Measurements from ENCODE around the gene SH2D1A.
"Not testable (repeated sequence)": the region's sequence is repeated elsewhere in the genome, so short reads cannot be mapped to it uniquely, and the experiment has no call there.

SH2D1A gene

GRCh38 chrX:124392794-124393193 is 46.4 kb downstream of the SH2D1A start:
- Histone ChIP-seq H3K36me3 (ENCODE audit: control insufficient read depth, insufficient read depth, low read length) (no peaks in the 10 kb centered on the region), H3K27me3 (ENCODE audit: control insufficient read depth, insufficient read depth, low read length, poor library complexity, severe bottlenecking) (no peaks in the 10 kb centered on the region), H3K4me1 (ENCODE audit: control insufficient read depth, insufficient read depth, low read length) (peaks cover 4% of the 10 kb centered on the region), H3K9me3 (ENCODE audit: control insufficient read depth, low read length) (no peaks in the 10 kb centered on the region), H3K27ac (ENCODE audit: insufficient read depth, low read depth, low read length, poor library complexity, severe bottlenecking) (no peak overlapping the region), H3K4me3 (ENCODE audit: insufficient read depth, low read depth, low read length) (no peak overlapping the region)
- WGBS, 2 experiments, result 92 to 100% methylated on average over 2 to 3 of the region's 3 CpGs

GRCh38 chrX:124393238-124393637 is 46.9 kb downstream of the SH2D1A start:
- H3K27me3 ChIP-seq (ENCODE audit: control insufficient read depth, insufficient read depth, low read length, poor library complexity, severe bottlenecking), result no peaks in the 10 kb centered on the region
- H3K27ac ChIP-seq (ENCODE audit: insufficient read depth, low read depth, low read length, poor library complexity, severe bottlenecking), result no peak overlapping the region
- 100% methylated on average over 1 of the region's 1 CpG; no CpG with 5 or more reads in 1 of the 2 experiments for WGBS, 2 experiments
- H3K4me1 ChIP-seq (ENCODE audit: control insufficient read depth, insufficient read depth, low read length), result no peaks in the 10 kb centered on the region
- H3K9me3 ChIP-seq (ENCODE audit: control insufficient read depth, low read length), result no peaks in the 10 kb centered on the region
- no peaks in the 10 kb centered on the region for H3K36me3 ChIP-seq (ENCODE audit: control insufficient read depth, insufficient read depth, low read length)
- H3K4me3 ChIP-seq (ENCODE audit: insufficient read depth, low read depth, low read length), result no peak overlapping the region

- no peak overlapping the region for H3K27ac ChIP-seq (ENCODE audit: insufficient read depth, low read depth, low read length, poor library complexity, severe bottlenecking)
- H3K36me3 ChIP-seq (ENCODE audit: control insufficient read depth, insufficient read depth, low read length), result no peaks in the 10 kb centered on the region
- H3K4me1 ChIP-seq (ENCODE audit: control insufficient read depth, insufficient read depth, low read length), result no peaks in the 10 kb centered on the region
- H3K9me3 ChIP-seq (ENCODE audit: control insufficient read depth, low read length), result no peaks in the 10 kb centered on the region
- H3K27me3 ChIP-seq (ENCODE audit: control insufficient read depth, insufficient read depth, low read length, poor library complexity, severe bottlenecking), result no peaks in the 10 kb centered on the region
- H3K4me3 ChIP-seq (ENCODE audit: insufficient read depth, low read depth, low read length), result no peak overlapping the region
- WGBS, 2 experiments, result 92 to 93% methylated on average over 1 to 2 of the region's 3 CpGs
Measured at GRCh38 chrX:124393659-124394058, 47.3 kb downstream of the SH2D1A start.

- H3K36me3 ChIP-seq (ENCODE audit: control insufficient read depth, insufficient read depth, low read length), result no peaks in the 10 kb centered on the region
- H3K9me3 ChIP-seq (ENCODE audit: control insufficient read depth, low read length), result no peaks in the 10 kb centered on the region
- no peak overlapping the region for H3K27ac ChIP-seq (ENCODE audit: insufficient read depth, low read depth, low read length, poor library complexity, severe bottlenecking)
- 89 to 100% methylated on average over 3 of the region's 3 CpGs for WGBS, 2 experiments
- H3K4me1 ChIP-seq (ENCODE audit: control insufficient read depth, insufficient read depth, low read length), result no peaks in the 10 kb centered on the region
- no peak overlapping the region for H3K4me3 ChIP-seq (ENCODE audit: insufficient read depth, low read depth, low read length)
- no peaks in the 10 kb centered on the region for H3K27me3 ChIP-seq (ENCODE audit: control insufficient read depth, insufficient read depth, low read length, poor library complexity, severe bottlenecking)
Measured at GRCh38 chrX:124395145-124395880, 49.0 kb downstream of the SH2D1A start.

- H3K36me3 ChIP-seq (ENCODE audit: control insufficient read depth, insufficient read depth, low read length), result no peaks in the 10 kb centered on the region
- no peaks in the 10 kb centered on the region for H3K27me3 ChIP-seq (ENCODE audit: control insufficient read depth, insufficient read depth, low read length, poor library complexity, severe bottlenecking)
- no peaks in the 10 kb centered on the region for H3K4me1 ChIP-seq (ENCODE audit: control insufficient read depth, insufficient read depth, low read length)
- WGBS, 2 experiments, result 89 to 94% methylated on average over 2 of the region's 2 CpGs
- no peak overlapping the region for H3K4me3 ChIP-seq (ENCODE audit: insufficient read depth, low read depth, low read length)
- no peak overlapping the region for H3K27ac ChIP-seq (ENCODE audit: insufficient read depth, low read depth, low read length, poor library complexity, severe bottlenecking)
- H3K9me3 ChIP-seq (ENCODE audit: control insufficient read depth, low read length), result no peaks in the 10 kb centered on the region
Measured at GRCh38 chrX:124401696-124402095, 55.3 kb downstream of the SH2D1A start.

GRCh38 chrX:124405868-124406267 is 59.5 kb downstream of the SH2D1A start:
- Histone ChIP-seq H3K9me3 (ENCODE audit: control insufficient read depth, low read length) (no peaks in the 10 kb centered on the region), H3K4me1 (ENCODE audit: control insufficient read depth, insufficient read depth, low read length) (no peaks in the 10 kb centered on the region), H3K27ac (ENCODE audit: insufficient read depth, low read depth, low read length, poor library complexity, severe bottlenecking) (no peak overlapping the region), H3K27me3 (ENCODE audit: control insufficient read depth, insufficient read depth, low read length, poor library complexity, severe bottlenecking) (no peaks in the 10 kb centered on the region), H3K36me3 (ENCODE audit: control insufficient read depth, insufficient read depth, low read length) (no peaks in the 10 kb centered on the region), H3K4me3 (ENCODE audit: insufficient read depth, low read depth, low read length) (no peak overlapping the region)
- WGBS, 2 experiments, result 83 to 92% methylated on average over 1 of the region's 1 CpG

GRCh38 chrX:124406294-124407014 is 60.1 kb downstream of the SH2D1A start:
- 37 to 54% methylated on average over 11 to 12 of the region's 12 CpGs for WGBS, 2 experiments
- no peak overlapping the region for H3K4me3 ChIP-seq (ENCODE audit: insufficient read depth, low read depth, low read length)

GRCh38 chrX:124407226-124407625 is 60.9 kb downstream of the SH2D1A start:
- Histone ChIP-seq H3K27ac (ENCODE audit: insufficient read depth, low read depth, low read length, poor library complexity, severe bottlenecking) (no peak overlapping the region), H3K9me3 (ENCODE audit: control insufficient read depth, low read length) (no peaks in the 10 kb centered on the region), H3K4me3 (ENCODE audit: insufficient read depth, low read depth, low read length) (no peak overlapping the region), H3K4me1 (ENCODE audit: control insufficient read depth, insufficient read depth, low read length) (no peaks in the 10 kb centered on the region), H3K27me3 (ENCODE audit: control insufficient read depth, insufficient read depth, low read length, poor library complexity, severe bottlenecking) (no peaks in the 10 kb centered on the region), H3K36me3 (ENCODE audit: control insufficient read depth, insufficient read depth, low read length) (no peaks in the 10 kb centered on the region)
- WGBS, 2 experiments, result 92% methylated on average over 1 of the region's 1 CpG; no CpG with 5 or more reads in 1 of the 2 experiments

More at GRCh38 chrX:124406294-124407014, 60.1 kb downstream of the SH2D1A start:
- H3K9me3 ChIP-seq (ENCODE audit: control insufficient read depth, low read length), result no peaks in the 10 kb centered on the region
- H3K27me3 ChIP-seq (ENCODE audit: control insufficient read depth, insufficient read depth, low read length, poor library complexity, severe bottlenecking), result no peaks in the 10 kb centered on the region
- H3K4me1 ChIP-seq (ENCODE audit: control insufficient read depth, insufficient read depth, low read length), result no peaks in the 10 kb centered on the region
- no peak overlapping the region for H3K27ac ChIP-seq (ENCODE audit: insufficient read depth, low read depth, low read length, poor library complexity, severe bottlenecking)
- H3K36me3 ChIP-seq (ENCODE audit: control insufficient read depth, insufficient read depth, low read length), result no peaks in the 10 kb centered on the region

- not testable (repeated sequence) for H3K4me3 ChIP-seq (ENCODE audit: insufficient read depth, low read depth, low read length); H3K9me3 ChIP-seq (ENCODE audit: control insufficient read depth, low read length); H3K27me3 ChIP-seq (ENCODE audit: control insufficient read depth, insufficient read depth, low read length, poor library complexity, severe bottlenecking); H3K36me3 ChIP-seq (ENCODE audit: control insufficient read depth, insufficient read depth, low read length); H3K27ac ChIP-seq (ENCODE audit: insufficient read depth, low read depth, low read length, poor library complexity, severe bottlenecking); H3K4me1 ChIP-seq (ENCODE audit: control insufficient read depth, insufficient read depth, low read length)
- WGBS, 2 experiments, result 80 to 90% methylated on average over 4 of the region's 6 CpGs
Measured at GRCh38 chrX:124408380-124408779, 62.0 kb downstream of the SH2D1A start.

GRCh38 chrX:124413244-124413643 is 66.9 kb downstream of the SH2D1A start:
- WGBS, 2 experiments, result 95% methylated on average over 5 to 6 of the region's 6 CpGs

More at GRCh38 chrX:124413244-124413643, 66.9 kb downstream of the SH2D1A start:
- Histone ChIP-seq H3K27me3 (ENCODE audit: control insufficient read depth, insufficient read depth, low read length, poor library complexity, severe bottlenecking) (no peaks in the 10 kb centered on the region), H3K4me1 (ENCODE audit: control insufficient read depth, insufficient read depth, low read length) (no peaks in the 10 kb centered on the region), H3K27ac (ENCODE audit: insufficient read depth, low read depth, low read length, poor library complexity, severe bottlenecking) (no peak overlapping the region), H3K4me3 (ENCODE audit: insufficient read depth, low read depth, low read length) (no peak overlapping the region), H3K9me3 (ENCODE audit: control insufficient read depth, low read length) (no peaks in the 10 kb centered on the region), H3K36me3 (ENCODE audit: control insufficient read depth, insufficient read depth, low read length) (no peaks in the 10 kb centered on the region)
